ENCODE measurements around the gene ALDH16A1.

The ALDH16A1 gene

DNA sequence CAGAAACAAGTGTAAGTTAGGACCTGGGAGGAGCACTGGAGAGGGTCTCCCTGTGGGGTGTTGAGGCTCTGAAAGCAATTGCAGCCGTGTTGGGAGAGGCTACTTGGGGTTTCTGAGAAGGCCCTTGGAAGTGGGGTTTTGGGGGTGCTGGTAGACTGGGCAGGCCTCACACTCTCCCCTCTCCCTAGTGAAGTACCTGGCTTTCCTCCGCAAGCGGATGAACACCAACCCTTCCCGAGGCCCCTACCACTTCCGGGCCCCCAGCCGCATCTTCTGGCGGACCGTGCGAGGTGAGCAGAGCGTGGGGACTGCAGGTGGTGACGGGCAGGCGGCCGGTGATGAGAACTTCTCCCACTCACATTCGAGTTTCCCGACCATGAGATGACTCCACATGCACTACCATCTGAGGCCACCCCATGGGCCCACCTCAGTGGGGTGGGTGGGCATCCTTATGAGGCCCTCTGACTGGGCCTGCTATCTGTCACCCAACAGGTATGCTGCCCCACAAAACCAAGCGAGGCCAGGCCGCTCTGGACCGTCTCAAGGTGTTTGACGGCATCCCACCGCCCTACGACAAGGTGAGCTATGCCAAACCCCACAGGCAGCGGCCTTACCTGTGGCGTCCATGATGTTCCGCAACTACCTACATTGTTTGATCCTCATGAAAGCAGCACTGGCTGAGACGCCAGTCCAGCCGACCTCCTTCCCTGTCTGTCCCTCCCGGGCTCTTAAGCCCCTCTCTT lies 37.4 kb downstream of the ALDH16A1 start:
- no peak for DNase-seq

DNA sequence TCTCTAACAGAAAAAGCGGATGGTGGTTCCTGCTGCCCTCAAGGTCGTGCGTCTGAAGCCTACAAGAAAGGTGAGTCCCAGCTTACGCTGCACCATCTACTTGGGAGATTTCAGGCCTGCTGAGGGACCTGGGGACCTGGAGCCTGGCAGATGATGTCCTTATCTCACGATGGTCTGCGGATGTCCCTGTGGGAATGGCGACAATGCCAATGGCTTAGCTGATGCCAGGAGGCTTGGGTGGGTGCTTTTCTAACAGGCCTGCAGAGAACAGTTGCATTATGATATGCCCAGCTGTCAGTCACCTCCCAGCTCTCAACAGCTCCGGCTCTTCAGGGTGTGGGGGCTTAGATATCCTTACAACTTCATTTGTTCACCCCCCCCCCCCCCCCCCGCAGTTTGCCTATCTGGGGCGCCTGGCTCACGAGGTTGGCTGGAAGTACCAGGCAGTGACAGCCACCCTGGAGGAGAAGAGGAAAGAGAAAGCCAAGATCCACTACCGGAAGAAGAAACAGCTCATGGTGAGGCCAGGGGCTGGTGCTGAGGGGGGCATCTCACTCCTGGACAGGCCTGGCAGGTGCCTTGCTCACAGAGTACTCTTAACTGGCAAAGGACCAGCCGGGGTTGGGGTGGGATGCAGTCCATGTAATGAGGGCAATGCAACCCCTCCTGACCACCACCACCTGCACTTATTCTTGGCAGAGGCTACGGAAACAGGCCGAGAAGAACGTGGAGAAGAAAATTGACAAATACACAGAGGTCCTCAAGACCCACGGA lies 38.2 kb downstream of the ALDH16A1 start:
- no peak for DNase-seq

DNA sequence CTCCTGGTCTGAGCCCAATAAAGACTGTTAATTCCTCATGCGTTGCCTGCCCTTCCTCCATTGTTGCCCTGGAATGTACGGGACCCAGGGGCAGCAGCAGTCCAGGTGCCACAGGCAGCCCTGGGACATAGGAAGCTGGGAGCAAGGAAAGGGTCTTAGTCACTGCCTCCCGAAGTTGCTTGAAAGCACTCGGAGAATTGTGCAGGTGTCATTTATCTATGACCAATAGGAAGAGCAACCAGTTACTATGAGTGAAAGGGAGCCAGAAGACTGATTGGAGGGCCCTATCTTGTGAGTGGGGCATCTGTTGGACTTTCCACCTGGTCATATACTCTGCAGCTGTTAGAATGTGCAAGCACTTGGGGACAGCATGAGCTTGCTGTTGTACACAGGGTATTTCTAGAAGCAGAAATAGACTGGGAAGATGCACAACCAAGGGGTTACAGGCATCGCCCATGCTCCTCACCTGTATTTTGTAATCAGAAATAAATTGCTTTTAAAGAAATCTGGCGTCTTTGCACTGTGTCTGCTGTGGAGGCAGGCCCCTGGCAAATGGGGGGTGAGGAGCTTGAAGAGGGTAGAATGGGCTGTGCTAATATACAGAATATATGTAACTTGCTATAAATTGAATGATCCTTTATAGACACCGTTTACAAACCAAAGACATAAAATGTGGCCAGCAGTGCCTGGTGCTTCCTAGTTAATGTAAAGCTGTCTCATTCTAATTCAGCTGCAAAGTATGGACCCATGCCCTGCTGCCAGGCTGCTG lies 39.0 kb downstream of the ALDH16A1 start:
- no peak for DNase-seq

DNA sequence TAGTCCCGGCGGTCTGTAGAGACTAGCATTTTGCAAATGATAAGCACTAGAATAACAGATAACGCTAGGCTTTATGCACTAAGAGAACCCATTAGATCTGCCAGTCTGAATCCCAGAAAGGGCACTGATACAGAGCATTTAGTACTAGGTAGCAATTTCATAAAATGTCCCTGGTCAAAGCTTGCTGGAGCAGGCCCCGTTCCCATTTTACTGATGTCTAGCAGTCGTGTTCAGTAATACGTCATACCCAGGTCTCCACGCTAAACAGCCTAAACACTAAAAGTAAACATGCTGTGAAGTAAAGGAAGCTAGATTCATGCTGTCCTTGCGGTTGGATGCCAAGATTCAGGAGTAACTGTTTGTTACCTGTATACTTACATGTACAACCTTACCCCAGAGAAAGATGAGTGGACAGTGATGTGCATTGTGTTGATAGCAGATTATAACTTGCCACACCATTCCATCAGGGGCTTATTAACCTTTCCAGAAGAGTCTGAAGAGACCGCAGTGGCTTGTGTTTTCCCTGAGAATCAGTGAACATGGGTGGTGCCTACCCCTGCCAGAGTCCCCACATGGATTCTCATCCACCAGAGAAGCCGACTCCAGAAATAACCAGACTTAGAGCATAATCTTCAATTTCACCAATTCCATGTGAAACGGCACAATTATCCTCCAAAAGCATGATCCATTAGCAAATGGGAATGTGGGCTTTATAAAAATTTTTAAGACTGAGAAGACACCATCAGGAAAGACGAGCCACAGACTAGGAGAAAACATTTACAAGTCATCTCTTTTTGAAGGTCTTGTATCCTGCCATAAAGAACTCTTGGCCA lies 39.8 kb downstream of the ALDH16A1 start:
- peak; percentile 74 for DNase-seq

DNA sequence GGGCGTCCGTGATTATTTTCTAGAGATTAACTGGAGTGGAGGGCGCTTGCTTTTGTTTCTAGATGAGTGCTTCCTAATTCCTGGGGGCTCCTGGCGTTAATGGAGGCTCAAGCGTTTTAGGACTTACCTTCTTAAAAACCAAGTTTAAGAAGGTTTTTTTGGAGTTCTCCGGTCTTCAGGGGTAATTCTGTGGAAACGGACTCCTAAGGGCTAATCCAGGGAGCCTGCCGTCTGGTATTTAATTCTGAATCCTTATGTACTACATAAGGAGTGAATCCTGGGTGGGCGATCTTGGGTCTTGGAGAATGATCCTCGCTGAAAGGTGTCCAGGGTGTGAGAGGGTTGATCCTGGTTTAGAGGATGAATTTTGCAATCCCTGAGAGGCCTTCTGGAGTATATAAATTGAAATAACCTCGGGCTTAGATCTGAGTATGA lies 43.6 kb downstream of the ALDH16A1 start:
- DNase-seq: no peak

DNA sequence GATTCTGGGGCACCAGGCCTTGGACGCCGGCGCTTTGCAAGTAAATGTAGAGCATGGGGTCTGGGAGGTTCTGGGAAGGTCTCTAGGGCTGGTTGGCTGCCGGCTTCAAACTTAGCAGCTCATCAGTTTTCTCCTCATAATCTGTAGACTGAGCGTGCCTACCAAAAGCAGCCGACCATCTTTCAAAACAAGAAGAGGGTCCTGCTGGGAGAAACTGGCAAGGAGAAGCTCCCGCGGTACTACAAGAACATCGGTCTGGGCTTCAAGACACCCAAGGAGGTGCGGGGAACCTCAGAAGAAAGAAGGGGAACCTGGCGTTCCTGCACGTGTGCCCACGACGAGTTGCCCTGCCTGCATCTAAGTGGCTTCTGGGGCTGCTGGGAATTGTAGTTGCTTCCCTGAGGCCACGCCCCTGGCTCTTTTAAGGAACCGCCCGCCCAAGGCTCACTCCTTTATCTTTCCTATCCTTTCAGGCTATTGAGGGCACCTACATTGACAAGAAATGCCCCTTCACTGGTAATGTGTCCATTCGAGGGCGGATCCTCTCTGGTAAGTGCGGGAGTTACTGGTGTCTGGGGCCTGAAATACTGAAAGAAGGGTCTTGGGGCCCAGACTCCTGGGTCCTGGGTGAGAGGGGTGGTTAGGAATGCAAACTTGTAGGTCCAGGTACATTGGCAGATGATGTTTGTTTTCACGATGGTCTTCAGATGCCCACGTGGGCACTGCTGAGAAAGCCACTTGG lies 44.2 kb downstream of the ALDH16A1 start:
- peak; percentile 76 to 80 for DNase-seq

DNA sequence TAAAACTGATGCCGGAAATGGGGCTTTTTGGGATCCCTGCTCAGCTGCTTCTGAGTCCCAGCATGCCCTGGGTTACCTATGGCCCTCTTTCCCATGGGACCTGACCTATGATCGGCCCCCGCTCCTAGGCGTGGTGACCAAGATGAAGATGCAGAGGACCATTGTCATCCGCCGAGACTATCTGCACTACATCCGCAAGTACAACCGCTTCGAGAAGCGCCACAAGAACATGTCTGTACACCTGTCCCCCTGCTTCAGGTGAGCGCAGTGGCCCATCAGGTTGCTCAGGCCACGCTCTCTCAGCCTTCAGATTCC lies 44.7 kb downstream of the ALDH16A1 start:
- DNase-seq: no peak

DNA sequence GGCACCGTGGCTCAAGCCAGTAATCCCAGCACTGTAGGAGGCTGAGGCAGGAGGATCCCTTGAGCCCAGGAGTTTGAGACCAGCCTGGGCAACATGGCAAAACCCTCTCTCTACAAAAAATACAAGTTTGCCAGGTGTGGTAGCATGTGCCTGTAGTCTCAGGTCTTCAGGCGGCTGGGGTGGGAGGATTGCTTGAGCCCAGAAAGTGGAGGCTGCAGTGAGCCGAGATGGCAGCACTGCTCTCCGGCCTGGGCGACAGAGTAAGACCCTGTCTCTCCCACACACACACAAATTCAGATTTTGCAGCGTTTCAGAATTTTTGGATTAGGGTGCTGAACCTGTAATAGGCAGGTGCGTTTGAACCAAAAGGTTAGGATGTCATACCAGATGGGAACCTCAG lies 45.5 kb downstream of the ALDH16A1 start:
- no peak for DNase-seq

DNA sequence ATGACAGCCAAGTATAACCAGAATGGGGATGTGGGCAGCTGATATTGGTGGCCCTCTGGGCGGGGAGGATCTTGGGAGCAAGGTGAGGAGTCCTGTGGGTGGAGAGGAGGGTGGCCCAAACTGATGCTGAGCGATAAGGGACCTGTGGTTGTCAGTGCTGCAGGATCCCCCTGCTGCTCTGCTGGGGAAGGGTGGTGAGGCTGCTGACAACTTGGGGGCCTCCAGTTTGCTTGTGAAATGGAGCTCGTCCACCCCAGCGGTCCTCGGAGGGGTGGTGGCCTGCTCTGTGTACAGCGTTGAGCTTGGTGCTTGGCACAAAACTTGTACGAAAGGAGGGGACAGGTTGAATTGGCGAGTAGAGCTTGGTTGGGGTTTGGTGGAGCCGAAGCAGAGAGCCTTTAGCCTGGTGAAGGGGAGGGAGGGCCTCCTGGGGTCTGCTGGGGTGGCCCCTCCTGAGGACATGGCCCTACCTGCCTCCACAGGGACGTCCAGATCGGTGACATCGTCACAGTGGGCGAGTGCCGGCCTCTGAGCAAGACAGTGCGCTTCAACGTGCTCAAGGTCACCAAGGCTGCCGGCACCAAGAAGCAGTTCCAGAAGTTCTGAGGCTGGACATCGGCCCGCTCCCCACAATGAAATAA lies 46.1 kb downstream of the ALDH16A1 start:
- DNase-seq: no peak

DNA sequence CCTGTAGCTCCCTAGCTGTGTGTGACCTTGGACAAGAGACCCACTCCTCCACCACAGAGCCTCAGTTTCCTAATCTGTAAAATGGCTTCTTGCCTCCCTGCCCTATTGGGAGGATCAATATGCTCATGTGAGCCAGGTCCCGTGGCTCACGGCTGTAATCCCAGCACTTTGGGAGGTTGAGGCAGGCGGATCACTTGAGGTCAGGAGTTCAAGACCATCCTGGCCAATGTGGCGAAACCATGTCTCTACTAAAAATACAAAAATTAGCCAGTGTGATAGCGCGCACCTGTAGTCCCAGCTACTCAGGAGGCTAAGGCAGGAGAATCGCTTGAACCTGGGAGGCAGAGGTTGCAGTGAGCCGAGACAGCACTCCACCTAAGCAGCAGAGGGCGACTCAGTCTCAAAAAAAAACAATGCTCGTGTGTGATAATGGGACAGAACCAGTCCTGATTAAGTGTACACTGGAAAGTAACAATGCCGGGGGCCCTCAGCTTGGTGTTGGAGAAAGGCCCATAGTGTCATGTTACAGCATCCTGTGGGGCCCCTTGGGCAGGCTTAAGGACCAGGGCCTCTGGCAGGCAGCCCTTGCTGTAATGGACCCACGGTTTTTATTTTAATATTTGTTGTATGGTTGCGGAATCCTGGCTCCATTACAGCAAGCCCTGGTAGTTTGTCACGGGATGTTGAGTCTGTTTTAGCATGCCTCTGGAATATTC lies 50.0 kb downstream of the ALDH16A1 start:
- peak; percentile 57 to 75 for DNase-seq

DNA sequence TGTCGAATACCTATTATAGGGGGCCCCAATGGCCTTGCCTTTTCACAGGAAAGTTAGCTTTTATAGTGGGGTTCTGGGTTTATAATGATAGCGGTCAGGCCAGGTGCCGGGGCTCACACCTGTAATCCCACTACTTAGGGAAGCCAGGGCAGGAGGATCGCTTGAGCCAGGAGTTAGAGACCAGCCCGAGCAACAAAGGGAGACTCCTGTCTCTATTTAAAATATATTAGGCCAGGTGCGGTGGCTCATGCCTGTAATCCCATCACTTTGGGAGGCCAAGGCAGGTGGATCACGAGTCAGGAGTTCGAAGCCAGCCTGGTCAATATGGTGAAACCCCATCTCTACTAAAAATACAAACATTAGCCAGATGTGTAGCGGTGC lies 50.5 kb downstream of the ALDH16A1 start:
- no peak for DNase-seq

DNA sequence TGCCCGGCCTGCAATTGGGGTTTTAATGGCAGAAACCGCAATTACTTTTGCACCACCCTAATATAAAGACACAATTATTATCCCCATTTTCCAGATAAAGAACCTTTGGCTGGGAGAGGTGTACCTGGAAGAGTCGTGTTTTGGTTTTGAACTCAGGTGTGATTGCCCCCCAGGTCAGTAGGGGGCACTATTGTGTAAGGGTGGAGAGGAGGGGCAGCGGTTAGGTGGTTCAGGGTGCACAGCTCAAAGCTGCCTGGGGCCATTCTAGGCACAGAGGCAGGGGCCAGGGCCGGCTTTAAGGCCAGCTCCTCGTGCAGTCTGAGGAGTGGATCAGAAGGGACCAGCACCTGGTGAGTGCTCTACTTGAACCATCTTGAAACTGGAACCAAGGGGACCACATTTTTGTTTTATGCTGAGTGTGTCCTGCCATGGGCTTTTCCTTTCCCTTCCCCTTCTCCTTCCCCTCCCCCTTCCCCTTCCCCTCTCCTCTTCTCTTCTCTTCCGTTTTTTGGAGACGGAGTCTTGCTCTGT lies 53.6 kb downstream of the ALDH16A1 start:
- peak; percentile 83 to 84 for DNase-seq

DNA sequence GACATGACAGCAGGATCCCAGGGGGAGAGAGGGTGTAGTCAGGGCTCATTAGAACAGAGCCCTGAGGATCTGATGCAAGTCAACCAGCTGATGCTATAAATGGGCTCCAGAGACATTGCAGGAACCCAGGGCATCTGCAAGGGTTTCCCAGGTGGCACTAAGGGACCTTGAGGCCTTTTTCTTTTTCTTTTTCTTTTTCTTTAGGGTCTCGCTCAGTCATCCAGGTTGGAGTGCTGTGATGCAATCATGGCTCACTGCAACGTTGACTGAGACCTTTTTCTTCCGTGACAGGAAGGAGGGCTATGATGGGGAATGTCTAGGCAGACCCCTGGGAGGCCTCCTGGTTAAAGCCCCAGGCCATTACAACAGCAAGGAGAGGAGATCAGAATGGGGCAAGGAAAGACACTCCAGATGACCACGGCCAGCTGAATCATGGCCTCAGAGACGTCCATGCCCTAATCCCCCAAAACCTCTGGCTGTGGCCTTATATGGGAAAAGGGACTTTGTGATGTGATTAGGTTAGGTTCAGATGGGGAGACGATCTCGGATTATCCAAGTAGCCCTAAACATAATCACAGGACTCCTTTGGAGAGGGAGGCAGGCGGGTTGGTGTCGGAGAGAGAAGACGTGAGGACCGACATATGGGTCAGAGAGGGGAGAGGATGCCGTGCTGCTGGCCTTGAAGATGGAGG lies 54.9 kb downstream of the ALDH16A1 start:
- DNase-seq: no peak

DNA sequence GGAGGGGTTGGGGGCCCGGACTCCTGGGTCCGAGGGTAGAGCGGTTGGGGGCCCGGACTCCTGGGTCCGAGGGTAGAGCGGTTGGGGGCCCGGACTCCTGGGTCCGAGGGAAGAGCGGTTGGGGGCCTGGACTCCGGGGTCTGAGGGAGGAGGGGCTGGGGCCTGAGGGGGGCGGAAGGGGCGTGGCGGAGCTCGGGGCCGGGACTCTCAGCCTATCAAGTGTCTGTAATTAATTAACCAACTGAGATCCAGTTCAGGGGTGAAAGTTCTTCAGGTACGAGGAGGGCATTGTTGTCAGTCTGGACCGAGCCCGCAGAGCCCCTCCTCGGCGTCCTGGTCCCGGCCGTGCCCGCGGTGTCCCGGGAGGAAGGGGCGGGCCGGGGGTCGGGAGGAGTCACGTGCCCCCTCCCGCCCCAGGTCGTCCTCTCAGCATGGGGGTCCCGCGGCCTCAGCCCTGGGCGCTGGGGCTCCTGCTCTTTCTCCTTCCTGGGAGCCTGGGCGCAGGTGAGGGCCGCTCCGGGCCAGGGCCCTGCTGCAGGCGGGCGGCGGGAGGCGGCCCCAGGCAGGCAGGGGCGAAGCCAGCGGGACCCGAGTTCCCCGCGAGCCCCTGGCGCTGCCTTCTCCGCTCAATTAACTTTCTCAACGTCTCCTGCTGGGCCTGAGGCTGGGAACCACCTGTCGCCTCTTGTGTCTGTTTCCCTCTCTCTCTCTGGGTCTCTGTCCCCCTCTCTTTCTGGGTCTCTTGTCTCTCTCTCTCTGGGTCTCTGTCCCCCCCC lies 60.1 kb downstream of the ALDH16A1 start:
- DNase-seq: peak; percentile 47 to 62

DNA sequence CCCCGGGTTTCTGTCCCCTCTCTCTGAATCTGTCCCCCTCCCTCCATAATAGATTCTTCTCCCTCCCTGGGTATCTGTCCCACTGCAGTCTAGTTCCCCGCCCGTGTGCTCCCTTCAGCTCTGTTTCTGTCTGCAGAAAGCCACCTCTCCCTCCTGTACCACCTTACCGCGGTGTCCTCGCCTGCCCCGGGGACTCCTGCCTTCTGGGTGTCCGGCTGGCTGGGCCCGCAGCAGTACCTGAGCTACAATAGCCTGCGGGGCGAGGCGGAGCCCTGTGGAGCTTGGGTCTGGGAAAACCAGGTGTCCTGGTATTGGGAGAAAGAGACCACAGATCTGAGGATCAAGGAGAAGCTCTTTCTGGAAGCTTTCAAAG lies 60.7 kb downstream of the ALDH16A1 start:
- no peak for DNase-seq

DNA sequence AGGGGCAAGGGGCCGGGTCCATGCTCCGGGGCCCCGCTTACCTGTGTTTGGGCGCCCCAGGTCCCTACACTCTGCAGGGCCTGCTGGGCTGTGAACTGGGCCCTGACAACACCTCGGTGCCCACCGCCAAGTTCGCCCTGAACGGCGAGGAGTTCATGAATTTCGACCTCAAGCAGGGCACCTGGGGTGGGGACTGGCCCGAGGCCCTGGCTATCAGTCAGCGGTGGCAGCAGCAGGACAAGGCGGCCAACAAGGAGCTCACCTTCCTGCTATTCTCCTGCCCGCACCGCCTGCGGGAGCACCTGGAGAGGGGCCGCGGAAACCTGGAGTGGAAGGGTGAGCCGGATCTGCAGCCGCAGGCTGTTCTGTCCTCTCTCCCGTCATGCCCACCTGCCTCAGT lies 61.1 kb downstream of the ALDH16A1 start:
- no peak for DNase-seq

DNA sequence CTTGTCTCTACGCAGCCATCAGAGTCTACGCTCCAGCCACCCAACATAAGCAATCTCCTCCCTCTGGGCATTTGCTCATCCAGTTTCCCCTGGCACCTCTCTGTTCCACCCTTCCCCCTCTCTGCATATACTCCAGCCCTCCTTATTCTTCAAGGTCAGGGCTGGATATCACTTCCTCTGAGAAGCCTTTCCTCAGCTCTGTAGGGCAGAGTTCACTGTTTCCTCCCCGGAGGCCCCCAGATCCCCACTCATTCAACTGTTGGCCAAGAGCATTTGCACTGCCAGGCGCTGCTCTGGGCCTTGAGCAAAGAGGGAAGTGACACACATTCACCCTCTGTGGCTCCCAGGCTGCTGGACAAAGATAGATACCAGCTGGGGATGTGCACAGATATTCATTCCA lies 62.7 kb downstream of the ALDH16A1 start:
- peak; percentile 97 to 98 for DNase-seq

DNA sequence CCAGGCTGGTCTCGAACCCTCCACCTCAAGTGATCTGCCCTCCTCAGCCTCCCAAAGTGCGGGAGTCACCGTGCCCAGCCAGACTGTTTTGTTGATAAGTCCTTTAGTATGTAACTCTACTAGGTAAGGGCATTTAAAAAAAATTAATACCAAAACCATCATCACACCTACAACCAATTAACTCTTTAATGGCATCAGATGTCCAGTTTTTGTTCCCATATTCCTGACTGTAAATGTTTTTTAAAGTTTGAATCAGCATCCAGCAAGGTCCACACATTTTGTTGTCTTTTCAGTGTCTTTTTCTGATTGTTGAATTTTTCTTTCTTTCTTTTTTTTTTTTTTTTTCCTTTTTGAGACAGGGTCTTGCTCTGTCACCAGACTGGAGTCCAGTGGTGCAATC lies 65.0 kb downstream of the ALDH16A1 start:
- DNase-seq: no peak

All from Kasumi-1 (cell line).